DMS79 (cell line): ENCODE data around the gene APOL2.
"Not testable (repeated sequence)": the region's sequence is repeated elsewhere in the genome, so short reads cannot be mapped to it uniquely, and the experiment has no call there.

Source experiments
- DNase-seq: peaks from one replicate; lab custom pipeline; 2025; lab: John Stamatoyannopoulos, UW

APOL2 gene

GRCh38 chr22:36221799-36222751, 17.3 kb downstream of the APOL2 start:
- DNase-seq, result no peak

- DNase-seq, result no peak
Measured at GRCh38 chr22:36220451-36220921, 18.8 kb downstream of the APOL2 start.

- DNase-seq, result no peak
Measured at GRCh38 chr22:36218648-36219193, 20.6 kb downstream of the APOL2 start.

DNA sequence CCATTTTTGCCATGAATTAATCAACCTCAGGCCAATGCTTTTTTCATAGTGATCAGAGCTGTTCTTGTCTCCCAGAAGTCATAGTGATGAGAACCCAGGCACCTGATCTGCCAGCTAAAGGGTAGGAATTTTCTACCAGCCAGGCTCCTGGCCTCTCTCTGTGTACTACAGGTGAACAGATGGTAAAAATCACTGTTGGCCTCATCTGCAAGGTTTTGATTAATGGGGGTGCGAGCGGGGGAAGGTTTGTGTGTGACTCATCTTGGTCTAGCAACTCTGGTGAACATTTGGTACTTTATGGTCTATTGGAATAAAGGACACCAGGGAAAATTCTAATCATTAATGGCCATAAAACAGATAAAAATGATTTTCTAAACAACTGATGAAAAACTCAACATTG, 23.3 kb downstream of the APOL2 start:
- DNase-seq, result no peak

DNA sequence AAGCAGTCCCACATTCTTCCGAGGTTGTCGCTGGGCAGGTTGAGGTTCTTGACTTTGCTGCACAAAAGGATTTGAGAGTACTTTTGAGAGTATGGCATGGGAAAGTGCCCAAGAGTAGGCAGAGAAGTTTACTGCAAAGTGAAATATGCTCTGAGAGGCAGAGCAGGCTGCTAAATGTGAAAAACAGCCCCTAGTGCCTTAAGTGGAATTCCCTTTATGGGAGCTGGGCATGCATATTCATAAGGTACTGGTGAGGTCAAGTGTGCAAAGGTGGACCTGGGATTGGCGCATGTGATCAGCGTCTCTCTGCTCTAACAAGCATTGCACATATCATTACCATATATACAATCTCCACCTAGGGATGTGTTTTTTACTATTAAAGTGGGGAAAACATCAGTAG, 25.7 kb downstream of the APOL2 start:
- peak; percentile 44 for DNase-seq

- no peak for DNase-seq
Measured at GRCh38 chr22:36212901-36213300, 26.4 kb downstream of the APOL2 start.

- peak; percentile 22 for DNase-seq
Measured at GRCh38 chr22:36211237-36211861, 28.0 kb downstream of the APOL2 start.

DNA sequence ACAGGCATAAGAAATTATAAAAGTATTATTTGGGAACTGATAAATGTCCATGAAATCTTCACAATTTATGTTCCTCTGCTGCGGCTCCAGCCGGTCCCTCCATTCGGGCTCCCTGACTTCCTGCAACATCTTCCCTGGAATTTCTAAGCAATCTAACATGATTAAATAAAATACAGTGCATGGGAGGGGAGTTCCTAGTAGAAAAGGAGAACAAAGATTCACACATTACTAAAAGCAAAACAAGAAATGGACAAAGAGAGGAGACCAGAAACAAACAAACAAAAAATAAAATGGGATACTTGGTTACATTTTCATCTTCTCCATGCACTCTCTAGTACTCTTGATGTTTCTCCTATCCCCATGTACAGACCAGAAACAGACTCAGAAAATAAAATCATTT, 29.1 kb downstream of the APOL2 start:
- DNase-seq, result no peak

DNA sequence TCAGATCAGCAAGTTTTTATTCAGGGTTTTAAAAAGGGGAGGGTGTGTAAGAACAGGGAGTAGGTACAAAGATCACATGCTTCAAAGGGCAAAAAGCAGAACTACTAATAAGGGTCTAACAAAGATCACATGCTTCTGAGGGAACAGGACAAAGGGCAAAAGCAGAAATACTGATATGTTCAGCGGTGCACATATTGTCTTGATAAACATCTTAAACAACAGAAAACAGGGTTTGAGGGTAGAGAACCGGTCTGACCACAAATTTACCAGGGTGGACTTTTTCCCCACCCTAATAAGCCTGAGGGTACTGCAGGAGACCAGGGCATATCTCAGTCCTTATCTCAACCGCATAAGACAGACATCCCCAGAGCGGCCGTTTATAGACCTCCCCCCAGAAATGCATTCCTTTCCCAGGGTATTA, 29.8 kb downstream of the APOL2 start:
- not testable (repeated sequence) for DNase-seq

DNA sequence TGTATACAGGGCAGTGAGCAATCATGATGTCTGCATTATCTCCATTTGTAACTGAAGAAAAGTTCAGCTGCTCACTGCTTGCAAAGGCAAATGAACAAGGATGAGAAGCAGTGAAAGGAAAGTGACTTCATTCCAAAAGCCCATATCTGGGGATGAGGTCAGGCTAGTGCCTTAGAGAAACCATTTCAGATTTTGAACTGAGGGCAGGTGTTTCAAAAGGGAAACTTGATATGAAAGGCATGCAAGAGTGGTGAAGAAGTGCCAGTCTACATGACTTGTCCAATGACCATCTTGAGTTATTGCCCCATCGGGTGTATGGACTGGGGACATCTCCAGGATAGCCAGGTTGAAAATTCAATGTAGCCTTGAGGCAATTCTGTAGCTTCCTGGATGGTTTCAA, 30.4 kb downstream of the APOL2 start:
- DNase-seq, result no peak

DNA sequence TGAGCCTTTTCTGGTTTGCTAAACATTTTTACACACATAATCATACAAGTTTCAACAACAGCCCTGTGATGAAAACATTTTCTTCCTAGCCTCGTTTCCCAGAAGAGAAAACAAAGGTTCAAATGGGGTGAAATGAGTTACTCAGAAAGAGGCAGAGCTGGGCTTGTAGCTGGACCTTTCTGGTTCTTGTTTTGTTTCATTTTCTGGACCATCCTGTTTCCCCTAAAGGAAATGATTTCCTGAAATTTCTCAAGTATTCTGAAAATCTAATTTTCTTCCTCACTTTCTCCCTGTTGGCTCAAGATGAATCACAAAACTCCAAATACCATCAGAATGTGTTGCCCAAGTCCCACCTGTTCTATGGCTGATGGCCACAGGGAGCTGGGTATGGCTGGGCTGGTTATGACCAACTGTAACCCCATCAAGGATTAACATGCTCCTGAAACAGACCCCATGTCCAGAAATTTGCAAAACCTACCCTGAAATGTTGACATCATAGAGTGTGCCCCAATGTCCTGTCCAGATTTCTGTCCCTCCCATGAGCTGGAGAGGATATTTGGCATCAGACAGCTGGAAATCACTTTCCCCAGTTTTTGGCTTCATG, 31.1 kb downstream of the APOL2 start:
- no peak for DNase-seq

GRCh38 chr22:36206255-36206654, 33.1 kb downstream of the APOL2 start:
- no peak for DNase-seq

DNA sequence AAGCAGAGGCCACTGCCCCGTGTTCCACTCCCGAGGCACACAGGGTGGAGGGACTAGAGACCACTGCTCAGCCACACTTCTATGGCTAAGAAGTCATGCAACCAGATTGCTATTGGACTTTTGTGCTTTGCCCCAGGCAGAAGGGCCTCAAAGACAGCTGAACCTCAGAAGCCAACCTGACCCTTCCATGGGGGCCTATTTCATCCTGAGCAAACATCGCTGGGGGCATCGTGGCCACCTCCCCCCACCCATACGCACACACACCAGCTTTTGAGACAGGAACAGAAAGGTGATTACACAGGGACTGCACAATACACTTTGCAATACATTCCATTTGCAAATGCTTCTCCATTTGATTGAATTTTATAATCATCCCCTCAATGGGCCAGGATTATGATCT, 33.8 kb downstream of the APOL2 start:
- DNase-seq, result not testable (repeated sequence)

- no peak for DNase-seq
Measured at GRCh38 chr22:36204632-36205015, 34.7 kb downstream of the APOL2 start.

- no peak for DNase-seq
Measured at GRCh38 chr22:36204001-36204631, 35.2 kb downstream of the APOL2 start.

GRCh38 chr22:36203441-36203840, 35.9 kb downstream of the APOL2 start:
- DNase-seq, result not testable (repeated sequence)

GRCh38 chr22:36202906-36203305, 36.4 kb downstream of the APOL2 start:
- DNase-seq, result not testable (repeated sequence)

- DNase-seq, result no peak
Measured at GRCh38 chr22:36201630-36202319, 37.6 kb downstream of the APOL2 start, which contains the start of gene APOL4. Gene APOL4, minus strand, starts transcription at chr22:36201809. Its CDS starts 75 bp downstream, at chr22:36201734.

DNA sequence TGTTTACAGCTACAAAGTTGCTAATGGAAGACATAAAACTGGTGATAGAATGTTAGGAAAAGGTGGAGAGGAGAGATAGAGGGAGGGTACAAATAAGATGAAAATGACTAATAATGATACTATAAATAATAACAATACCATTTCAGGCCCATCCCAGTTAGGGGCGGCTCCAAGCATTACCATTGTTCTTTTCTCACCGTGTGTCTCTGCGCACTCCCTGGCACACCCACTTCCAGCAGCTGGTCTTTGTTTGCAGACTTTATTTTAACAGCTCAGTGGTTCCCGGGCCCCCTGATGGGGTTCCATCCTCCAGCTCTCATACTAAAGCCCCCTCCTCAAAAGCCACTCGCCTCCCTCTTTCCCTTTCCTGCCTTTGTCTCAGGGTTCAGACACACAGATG, 38.3 kb downstream of the APOL2 start:
- DNase-seq, result not testable (repeated sequence)

GRCh38 chr22:36199001-36199551, 40.3 kb downstream of the APOL2 start:
- DNase-seq, result no peak

DNA sequence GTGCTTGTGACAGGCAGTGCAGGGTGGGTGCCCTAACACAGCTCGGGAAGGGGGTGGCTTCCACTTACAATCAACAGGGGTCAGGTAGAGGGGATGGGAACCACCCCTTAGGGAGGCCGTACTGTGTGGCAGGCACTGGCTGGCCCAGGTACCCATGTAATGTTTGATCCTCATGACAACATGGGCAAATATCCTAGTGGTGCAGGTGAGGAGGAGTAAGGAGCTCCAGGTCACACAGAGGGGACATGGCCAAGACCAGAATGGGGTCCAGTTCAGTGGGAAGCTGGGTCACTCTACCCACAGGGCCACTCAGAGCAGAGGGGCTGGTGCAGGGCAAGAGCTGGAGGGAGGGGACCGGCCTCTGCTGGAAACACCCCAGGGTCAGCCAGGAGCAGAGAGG, 40.8 kb downstream of the APOL2 start:
- DNase-seq, result no peak
